IPS DF 4.7 (cell line): ENCODE data around the gene CEBPE.

ENCODE experiments used
- DNase-seq: peaks from one replicate; pipeline ENCODE4 v3.0.0-alpha.2; 2013; ENCODE audit warnings: low spot score; ENCODE audit errors: extremely low read depth

Gene CEBPE

DNA sequence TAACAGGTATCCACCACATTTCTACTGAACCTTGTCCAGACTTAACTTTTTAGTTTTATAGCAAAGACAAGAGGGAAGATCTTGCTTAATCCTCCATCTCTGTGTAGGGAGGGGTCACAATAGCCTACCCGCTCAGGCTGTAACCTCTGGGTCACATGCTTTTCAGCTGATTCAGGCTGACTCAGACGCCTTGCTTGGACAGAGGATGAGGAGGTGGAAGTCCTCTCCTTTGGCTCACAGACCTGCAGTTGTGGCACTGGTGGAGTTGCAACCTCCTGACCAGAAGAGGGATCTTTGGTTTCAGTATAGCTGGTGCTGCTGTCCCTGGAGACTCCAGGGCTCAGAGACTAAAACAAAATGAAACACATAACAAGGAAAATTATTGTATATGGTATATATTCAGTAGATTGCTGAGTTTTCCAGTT lies 40.4 kb downstream of the CEBPE start:
- DNase-seq, result no peak

DNA sequence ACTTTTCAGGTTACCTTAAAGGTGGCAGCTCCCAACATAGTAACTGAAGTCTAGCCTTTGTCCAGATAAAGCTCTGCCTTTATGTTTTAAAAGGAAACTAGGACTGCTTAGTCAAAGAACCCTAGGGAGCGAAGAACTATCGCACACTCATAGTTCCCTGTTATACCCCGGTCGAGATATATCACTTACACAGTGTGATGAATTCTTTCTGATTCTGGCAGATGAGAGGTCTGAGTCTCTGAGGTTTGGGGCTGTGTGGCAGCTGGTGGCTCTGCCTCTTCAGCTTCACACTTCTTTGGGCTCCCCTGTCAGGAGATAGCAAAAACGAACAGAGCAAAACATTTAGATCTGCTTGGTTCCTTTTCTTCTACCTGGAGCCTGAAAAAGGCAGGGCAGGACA lies 41.1 kb downstream of the CEBPE start:
- no peak for DNase-seq

DNA sequence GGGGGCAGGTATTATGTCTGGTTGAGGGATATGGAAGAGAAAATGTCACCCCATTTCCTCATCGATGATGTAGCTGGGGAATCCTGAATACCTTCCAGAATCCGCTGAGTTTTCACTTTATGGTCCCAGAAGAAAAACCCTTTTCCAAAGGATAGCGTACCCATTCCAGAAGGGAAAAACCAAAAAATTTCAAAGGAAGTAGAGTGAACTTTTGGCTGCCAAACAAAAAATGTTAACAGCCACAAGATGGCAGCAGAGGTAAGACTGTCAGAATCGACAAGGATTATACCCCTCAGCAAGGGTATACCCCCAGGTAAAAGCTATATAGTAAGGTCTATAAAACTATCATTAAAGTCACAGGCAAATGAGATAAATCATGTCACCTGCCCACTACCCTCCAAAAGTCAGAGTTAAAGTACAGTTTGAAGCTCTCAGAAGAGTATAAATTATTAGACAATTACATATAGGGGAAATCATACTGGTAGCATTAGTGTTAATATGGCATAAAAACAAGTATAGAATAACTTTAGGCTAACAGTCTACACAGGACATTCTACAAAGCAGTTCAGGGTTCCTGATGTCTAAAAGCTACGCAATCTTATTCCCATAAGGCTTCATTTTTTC lies 42.2 kb downstream of the CEBPE start:
- DNase-seq, result no peak

DNA sequence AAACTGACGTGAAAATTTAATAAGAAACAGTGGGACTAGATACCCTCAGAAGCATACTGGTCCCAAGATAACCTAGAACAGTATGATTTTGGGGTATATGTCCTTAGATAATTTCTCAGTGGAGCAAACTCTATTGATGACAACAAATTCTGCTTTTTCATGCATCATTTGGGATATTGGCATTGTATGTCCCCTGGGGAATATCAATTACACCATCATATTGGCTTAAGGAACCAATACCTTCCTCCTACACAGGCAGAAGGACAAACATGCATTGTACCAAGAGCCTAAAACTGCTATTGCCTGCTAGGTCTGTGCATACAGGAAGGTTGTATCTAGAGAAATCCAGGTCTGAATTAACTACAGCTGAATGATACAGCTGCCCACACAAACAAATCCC lies 44.1 kb downstream of the CEBPE start:
- no peak for DNase-seq

GRCh38 chr14:23071921-23072539 lies 47.0 kb downstream of the CEBPE start:
- DNase-seq, result no peak

- no peak for DNase-seq
Measured at GRCh38 chr14:23071244-23071920, 47.7 kb downstream of the CEBPE start.

DNA sequence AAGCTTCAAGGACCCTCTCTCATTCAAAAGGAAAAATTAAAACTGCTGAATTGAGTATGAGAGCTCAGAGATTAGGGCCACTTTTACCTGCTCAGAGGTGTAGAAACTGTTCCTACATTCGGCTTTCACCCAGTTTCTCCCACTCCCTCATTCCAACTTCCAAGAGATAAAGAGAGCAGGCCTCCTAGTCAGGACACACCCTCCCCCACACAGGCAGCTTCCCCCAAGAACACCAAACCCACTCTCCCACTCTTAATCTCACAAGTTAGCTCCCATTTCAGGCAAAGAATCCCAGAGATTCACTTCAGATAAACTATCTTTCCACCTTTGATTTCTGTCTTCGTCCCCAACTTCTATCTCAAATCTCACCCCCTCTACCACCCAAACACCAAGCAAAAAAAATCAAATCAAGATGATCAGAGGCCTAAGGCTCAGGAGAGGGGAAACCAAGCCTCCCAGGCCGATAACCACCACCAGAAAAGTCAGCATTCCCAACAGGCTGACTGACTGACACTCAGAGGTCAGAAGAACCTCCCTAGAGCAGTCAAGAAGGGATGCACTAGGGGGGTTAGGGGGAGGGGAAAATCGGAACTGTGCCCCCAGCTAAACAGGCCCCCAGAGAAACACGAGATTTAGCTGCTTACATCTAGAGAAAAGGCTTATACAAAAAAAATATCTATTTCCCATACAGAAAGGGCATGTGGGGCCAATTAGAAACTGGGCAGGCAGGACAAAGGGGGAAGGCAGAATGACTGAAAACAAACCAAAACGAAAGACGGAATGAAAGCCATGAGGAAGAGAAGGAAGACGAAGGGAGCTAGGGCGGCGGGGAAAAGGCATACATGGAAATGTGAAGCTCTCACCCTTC lies 48.6 kb downstream of the CEBPE start:
- no peak for DNase-seq

DNA sequence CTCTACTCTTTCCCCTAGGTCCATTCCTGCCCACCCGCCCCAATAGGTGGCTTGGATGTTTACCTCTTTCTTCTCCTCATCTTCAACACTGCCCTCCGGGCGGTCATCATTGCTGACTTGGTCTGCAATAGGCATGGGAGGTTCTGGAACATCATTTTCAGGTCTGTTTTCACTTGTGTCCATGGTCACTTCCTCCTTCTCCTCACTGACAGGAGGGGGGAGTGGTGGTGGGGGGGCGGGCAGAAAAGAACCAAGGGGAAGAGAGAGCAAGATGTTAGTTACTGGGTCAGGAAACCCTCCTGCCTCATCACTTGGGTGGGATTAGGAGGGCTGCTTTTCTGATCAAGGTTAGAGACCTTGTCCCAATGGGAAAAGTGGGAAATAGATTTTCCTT lies 49.6 kb downstream of the CEBPE start:
- DNase-seq, result no peak

DNA sequence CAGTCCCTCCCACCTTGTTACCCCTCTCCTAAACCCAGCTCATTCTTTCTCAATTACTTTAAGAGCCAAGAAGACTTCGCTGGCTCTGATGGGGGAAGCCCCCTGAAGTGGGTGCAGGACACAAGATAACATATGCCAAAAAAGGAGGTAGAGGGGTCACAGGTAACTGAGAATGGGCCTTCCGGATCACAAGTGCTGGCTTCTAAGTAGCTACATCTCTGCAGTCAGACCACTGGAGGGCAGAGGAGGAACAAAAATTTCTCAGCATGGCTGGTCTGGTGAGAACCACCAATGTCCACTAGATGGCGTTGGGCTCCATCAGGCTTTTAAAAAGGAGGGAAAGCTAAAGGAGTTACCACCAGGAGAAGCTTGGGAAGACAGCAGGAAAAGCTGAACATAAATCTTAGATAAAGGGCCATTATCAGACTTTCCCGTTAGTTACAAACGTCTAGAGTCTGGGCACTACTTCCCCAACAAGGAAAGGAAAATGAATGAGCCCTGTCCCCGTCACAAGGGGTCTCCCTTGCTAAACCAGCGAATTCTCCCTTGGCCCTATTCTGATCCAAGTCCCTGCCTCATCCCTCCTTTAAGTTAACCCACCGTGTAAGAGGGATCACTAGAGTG lies 50.2 kb downstream of the CEBPE start:
- DNase-seq, result peak; percentile 87

GRCh38 chr14:23067847-23068788 lies 50.9 kb downstream of the CEBPE start:
- no peak for DNase-seq
